ENCODE results near the gene PUDP. TPM values are rescaled to one million over a fixed set of nuclear protein-coding genes. Genes with fewer than 3 reads are reported as not detected.

The PUDP gene
- total RNA-seq, 1 experiment from 2014 or later, result 20.3 TPM

DNA sequence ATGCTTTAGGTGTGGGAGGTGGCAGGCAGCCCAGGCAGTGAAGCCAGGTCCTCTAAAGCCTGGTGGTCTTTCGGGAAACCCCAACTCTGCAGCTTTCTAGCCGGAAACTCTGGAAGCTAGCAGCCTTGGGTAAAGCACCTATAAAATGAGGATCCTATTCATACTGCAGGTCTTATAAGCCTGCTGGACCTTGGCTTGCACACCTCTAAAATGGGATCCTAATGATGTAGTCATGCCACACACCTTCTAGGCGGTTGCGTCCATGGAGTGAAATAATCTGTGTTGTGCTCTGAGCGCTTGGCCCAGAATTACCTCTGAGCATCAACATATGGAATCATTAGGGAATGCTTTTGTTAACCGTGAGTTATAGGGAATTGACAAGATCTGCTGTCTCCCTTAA is 36.4 kb downstream of the PUDP start:
- Histone ChIP-seq H3K9me3 (ENCODE audit: control insufficient read depth in 1 of 2, insufficient read depth in 1 of 2, low read depth in 1 of 2, low read length in 2 of 2) (no peaks in the 10 kb centered on the region), H4K20me1 (ENCODE audit: insufficient read depth) (no peaks in the 10 kb centered on the region), H3K36me3 (ENCODE audit: control insufficient read depth in 1 of 2, insufficient read depth in 2 of 2, low read length in 2 of 2) (no peaks in the 10 kb centered on the region), H3K79me2 (ENCODE audit: insufficient read depth, low read length) (peaks cover 4% of the 10 kb centered on the region; the same call in 1 of the 2 replicates), H3K4me2 (ENCODE audit: low read length) (no peak overlapping the region), H2AFZ (ENCODE audit: low read depth, low read length, poor library complexity, severe bottlenecking) (no peak overlapping the region), H3K27me3 (ENCODE audit: insufficient read depth, low read length) (no peaks in the 10 kb centered on the region), H3K9ac (ENCODE audit: low read length) (no peak overlapping the region), H3K9me2 (ENCODE audit: insufficient read depth) (no peaks in the 10 kb centered on the region), H3K27ac (ENCODE audit: low read depth, low read length) (no peak overlapping the region), H3K4me1 (ENCODE audit: control insufficient read depth in 1 of 2, insufficient read depth in 2 of 2, low read length in 2 of 2) (peaks cover 0 to 5% of the 10 kb centered on the region in 2 experiments; a peak in 1 of 4 replicates), H3K4me3 (replicated peaks in 1 of 2; ENCODE audit: low read depth in 1 of 2, low read length in 2 of 2) (no peak overlapping the region)
- ChIA-PET RAD21 (ENCODE audit: low non-redundant PET in 1 of 2, low total read pairs in 2 of 2, uncharacterized antibody in 2 of 2, unreplicated experiment in 2 of 2) (no interaction called here), POLR2A (no interaction called here), CTCF (no interaction called here)
- DNase-seq (ENCODE audit: low read depth, low spot score) (no peak), ATAC-seq (no peak)
- no TSS peak for BruUV-seq (replicated peaks)
- TF ChIP-seq RAD21 (IDR thresholded peaks at IDR 0.05; ENCODE audit: low read depth) (no peak), CBX3 (IDR thresholded peaks at IDR 0.05; ENCODE audit: low read depth) (no peak), ZNF274 (IDR thresholded peaks at IDR 0.05; ENCODE audit: low read depth, low read length) (no peak), CEBPB (IDR thresholded peaks at IDR 0.05; ENCODE audit: low read depth) (no peak), YY1 (IDR thresholded peaks at IDR 0.05; ENCODE audit: extremely low read depth, insufficient replicate concordance, low read depth, low read length) (no peak), EZH2phosphoT487 (IDR thresholded peaks at IDR 0.05; ENCODE audit: borderline replicate concordance) (no peak), TCF7L2 (IDR thresholded peaks at IDR 0.05; ENCODE audit: borderline replicate concordance, extremely low read depth, insufficient read depth, insufficient read length) (no peak), EZH2 (IDR thresholded peaks at IDR 0.05) (no peak), FOSL1 (IDR thresholded peaks at IDR 0.05; ENCODE audit: low read depth) (no peak), POLR2A (IDR thresholded peaks at IDR 0.05; ENCODE audit: borderline replicate concordance, extremely low read depth, insufficient read depth, insufficient read length) (no peak)
- TF ChIP-seq, protein P1, sequence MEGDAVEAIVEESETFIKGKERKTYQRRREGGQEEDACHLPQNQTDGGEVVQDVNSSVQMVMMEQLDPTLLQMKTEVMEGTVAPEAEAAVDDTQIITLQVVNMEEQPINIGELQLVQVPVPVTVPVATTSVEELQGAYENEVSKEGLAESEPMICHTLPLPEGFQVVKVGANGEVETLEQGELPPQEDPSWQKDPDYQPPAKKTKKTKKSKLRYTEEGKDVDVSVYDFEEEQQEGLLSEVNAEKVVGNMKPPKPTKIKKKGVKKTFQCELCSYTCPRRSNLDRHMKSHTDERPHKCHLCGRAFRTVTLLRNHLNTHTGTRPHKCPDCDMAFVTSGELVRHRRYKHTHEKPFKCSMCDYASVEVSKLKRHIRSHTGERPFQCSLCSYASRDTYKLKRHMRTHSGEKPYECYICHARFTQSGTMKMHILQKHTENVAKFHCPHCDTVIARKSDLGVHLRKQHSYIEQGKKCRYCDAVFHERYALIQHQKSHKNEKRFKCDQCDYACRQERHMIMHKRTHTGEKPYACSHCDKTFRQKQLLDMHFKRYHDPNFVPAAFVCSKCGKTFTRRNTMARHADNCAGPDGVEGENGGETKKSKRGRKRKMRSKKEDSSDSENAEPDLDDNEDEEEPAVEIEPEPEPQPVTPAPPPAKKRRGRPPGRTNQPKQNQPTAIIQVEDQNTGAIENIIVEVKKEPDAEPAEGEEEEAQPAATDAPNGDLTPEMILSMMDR (IDR thresholded peaks at IDR 0.05 in 2 of 3, conservative IDR thresholded peaks at IDR 0.05 in 1 of 3; ENCODE audit: borderline replicate concordance in 1 of 3, insufficient read depth in 1 of 3, low read depth in 2 of 3, low read length in 2 of 3), result no peak
- intact Hi-C loops (cut with micrococcal nuclease), result no loop called here

Measured in HCT116 (cell line).